ENCODE data around the gene MAPT. TPM values are rescaled to one million over a fixed set of nuclear protein-coding genes. Genes with fewer than 3 reads are reported as not detected.

Gene MAPT
- total RNA-seq, 1 donor from 2014 or later, result 2.9 TPM

DNA sequence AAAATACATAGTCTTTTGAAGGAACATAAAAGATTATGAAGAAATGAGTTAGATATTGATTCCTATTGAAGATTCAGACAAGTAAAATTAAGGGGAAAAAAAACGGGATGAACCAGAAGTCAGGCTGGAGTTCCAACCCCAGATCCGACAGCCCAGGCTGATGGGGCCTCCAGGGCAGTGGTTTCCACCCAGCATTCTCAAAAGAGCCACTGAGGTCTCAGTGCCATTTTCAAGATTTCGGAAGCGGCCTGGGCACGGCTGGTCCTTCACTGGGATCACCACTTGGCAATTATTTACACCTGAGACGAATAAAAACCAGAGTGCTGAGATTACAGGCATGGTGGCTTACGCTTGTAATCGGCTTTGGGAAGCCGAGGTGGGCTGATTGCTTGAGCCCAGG is 114.2 kb downstream of the MAPT start:
- Mint-ChIP-seq H3K4me1 (ENCODE audit: low read depth) (peaks cover 22% of the 10 kb centered on the region), H3K9me3 (ENCODE audit: low read depth) (no peaks in the 10 kb centered on the region), H3K27ac (ENCODE audit: unreplicated experiment) (no peak overlapping the region), H3K27me3 (ENCODE audit: low read depth) (no peaks in the 10 kb centered on the region), H3K36me3 (ENCODE audit: low read depth) (no peaks in the 10 kb centered on the region), H3K4me3 (ENCODE audit: unreplicated experiment) (no peak overlapping the region)
- TF ChIP-seq, protein P1, sequence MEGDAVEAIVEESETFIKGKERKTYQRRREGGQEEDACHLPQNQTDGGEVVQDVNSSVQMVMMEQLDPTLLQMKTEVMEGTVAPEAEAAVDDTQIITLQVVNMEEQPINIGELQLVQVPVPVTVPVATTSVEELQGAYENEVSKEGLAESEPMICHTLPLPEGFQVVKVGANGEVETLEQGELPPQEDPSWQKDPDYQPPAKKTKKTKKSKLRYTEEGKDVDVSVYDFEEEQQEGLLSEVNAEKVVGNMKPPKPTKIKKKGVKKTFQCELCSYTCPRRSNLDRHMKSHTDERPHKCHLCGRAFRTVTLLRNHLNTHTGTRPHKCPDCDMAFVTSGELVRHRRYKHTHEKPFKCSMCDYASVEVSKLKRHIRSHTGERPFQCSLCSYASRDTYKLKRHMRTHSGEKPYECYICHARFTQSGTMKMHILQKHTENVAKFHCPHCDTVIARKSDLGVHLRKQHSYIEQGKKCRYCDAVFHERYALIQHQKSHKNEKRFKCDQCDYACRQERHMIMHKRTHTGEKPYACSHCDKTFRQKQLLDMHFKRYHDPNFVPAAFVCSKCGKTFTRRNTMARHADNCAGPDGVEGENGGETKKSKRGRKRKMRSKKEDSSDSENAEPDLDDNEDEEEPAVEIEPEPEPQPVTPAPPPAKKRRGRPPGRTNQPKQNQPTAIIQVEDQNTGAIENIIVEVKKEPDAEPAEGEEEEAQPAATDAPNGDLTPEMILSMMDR (IDR thresholded peaks at IDR 0.05), result no peak
- DNase-seq (ENCODE audit: low spot score), result no peak

DNA sequence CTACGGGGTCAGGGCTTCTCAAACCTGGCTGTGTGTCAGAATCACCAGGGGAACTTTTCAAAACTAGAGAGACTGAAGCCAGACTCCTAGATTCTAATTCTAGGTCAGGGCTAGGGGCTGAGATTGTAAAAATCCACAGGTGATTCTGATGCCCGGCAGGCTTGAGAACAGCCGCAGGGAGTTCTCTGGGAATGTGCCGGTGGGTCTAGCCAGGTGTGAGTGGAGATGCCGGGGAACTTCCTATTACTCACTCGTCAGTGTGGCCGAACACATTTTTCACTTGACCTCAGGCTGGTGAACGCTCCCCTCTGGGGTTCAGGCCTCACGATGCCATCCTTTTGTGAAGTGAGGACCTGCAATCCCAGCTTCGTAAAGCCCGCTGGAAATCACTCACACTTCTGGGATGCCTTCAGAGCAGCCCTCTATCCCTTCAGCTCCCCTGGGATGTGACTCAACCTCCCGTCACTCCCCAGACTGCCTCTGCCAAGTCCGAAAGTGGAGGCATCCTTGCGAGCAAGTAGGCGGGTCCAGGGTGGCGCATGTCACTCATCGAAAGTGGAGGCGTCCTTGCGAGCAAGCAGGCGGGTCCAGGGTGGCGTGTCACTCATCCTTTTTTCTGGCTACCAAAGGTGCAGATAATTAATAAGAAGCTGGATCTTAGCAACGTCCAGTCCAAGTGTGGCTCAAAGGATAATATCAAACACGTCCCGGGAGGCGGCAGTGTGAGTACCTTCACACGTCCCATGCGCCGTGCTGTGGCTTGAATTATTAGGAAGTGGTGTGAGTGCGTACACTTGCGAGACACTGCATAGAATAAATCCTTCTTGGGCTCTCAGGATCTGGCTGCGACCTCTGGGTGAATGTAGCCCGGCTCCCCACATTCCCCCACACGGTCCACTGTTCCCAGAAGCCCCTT is 115.6 kb downstream of the MAPT start:
- TF ChIP-seq, protein P1 (IDR thresholded peaks at IDR 0.05), result no peak
- Mint-ChIP-seq H3K36me3 (ENCODE audit: low read depth) (no peaks in the 10 kb centered on the region), H3K27me3 (ENCODE audit: low read depth) (no peaks in the 10 kb centered on the region), H3K4me1 (ENCODE audit: low read depth) (peaks cover 20% of the 10 kb centered on the region), H3K4me3 (ENCODE audit: unreplicated experiment) (no peak overlapping the region), H3K9me3 (ENCODE audit: low read depth) (no peaks in the 10 kb centered on the region), H3K27ac (ENCODE audit: unreplicated experiment) (no peak overlapping the region)
- DNase-seq (ENCODE audit: low spot score), result no peak

DNA sequence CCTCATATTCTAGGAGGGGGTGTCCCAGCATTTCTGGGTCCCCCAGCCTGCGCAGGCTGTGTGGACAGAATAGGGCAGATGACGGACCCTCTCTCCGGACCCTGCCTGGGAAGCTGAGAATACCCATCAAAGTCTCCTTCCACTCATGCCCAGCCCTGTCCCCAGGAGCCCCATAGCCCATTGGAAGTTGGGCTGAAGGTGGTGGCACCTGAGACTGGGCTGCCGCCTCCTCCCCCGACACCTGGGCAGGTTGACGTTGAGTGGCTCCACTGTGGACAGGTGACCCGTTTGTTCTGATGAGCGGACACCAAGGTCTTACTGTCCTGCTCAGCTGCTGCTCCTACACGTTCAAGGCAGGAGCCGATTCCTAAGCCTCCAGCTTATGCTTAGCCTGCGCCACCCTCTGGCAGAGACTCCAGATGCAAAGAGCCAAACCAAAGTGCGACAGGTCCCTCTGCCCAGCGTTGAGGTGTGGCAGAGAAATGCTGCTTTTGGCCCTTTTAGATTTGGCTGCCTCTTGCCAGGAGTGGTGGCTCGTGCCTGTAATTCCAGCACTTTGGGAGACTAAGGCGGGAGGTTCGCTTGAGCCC is 116.3 kb downstream of the MAPT start:
- H3K36me3 Mint-ChIP-seq (ENCODE audit: low read depth), result no peaks in the 10 kb centered on the region
- H3K9me3 Mint-ChIP-seq (ENCODE audit: low read depth), result no peaks in the 10 kb centered on the region
- no peak overlapping the region for H3K27ac Mint-ChIP-seq (ENCODE audit: unreplicated experiment)
- TF ChIP-seq, protein P1 (IDR thresholded peaks at IDR 0.05), result peak; percentile 9
- peaks cover 20% of the 10 kb centered on the region for H3K4me1 Mint-ChIP-seq (ENCODE audit: low read depth)
- H3K4me3 Mint-ChIP-seq (ENCODE audit: unreplicated experiment), result no peak overlapping the region
- no peaks in the 10 kb centered on the region for H3K27me3 Mint-ChIP-seq (ENCODE audit: low read depth)
- DNase-seq (ENCODE audit: low spot score), result no peak

DNA sequence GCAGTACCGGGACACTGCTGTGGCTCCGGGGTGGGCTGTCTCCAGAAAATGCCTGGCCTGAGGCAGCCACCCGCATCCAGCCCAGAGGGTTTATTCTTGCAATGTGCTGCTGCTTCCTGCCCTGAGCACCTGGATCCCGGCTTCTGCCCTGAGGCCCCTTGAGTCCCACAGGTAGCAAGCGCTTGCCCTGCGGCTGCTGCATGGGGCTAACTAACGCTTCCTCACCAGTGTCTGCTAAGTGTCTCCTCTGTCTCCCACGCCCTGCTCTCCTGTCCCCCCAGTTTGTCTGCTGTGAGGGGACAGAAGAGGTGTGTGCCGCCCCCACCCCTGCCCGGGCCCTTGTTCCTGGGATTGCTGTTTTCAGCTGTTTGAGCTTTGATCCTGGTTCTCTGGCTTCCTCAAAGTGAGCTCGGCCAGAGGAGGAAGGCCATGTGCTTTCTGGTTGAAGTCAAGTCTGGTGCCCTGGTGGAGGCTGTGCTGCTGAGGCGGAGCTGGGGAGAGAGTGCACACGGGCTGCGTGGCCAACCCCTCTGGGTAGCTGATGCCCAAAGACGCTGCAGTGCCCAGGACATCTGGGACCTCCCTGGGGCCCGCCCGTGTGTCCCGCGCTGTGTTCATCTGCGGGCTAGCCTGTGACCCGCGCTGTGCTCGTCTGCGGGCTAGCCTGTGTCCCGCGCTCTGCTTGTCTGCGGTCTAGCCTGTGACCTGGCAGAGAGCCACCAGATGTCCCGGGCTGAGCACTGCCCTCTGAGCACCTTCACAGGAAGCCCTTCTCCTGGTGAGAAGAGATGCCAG is 117.6 kb downstream of the MAPT start:
- Mint-ChIP-seq H3K36me3 (ENCODE audit: low read depth) (no peaks in the 10 kb centered on the region), H3K9me3 (ENCODE audit: low read depth) (no peaks in the 10 kb centered on the region), H3K4me1 (ENCODE audit: low read depth) (peaks cover 20% of the 10 kb centered on the region), H3K27ac (ENCODE audit: unreplicated experiment) (no peak overlapping the region), H3K27me3 (ENCODE audit: low read depth) (no peaks in the 10 kb centered on the region), H3K4me3 (ENCODE audit: unreplicated experiment) (no peak overlapping the region)
- DNase-seq (ENCODE audit: low spot score), result no peak
- TF ChIP-seq, protein P1 (IDR thresholded peaks at IDR 0.05), result no peak

DNA sequence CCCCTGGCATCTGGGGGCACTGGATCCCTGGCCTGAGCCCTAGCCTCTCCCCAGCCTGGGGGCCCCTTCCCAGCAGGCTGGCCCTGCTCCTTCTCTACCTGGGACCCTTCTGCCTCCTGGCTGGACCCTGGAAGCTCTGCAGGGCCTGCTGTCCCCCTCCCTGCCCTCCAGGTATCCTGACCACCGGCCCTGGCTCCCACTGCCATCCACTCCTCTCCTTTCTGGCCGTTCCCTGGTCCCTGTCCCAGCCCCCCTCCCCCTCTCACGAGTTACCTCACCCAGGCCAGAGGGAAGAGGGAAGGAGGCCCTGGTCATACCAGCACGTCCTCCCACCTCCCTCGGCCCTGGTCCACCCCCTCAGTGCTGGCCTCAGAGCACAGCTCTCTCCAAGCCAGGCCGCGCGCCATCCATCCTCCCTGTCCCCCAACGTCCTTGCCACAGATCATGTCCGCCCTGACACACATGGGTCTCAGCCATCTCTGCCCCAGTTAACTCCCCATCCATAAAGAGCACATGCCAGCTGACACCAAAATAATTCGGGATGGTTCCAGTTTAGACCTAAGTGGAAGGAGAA is 118.2 kb downstream of the MAPT start:
- Mint-ChIP-seq H3K27ac (ENCODE audit: unreplicated experiment) (no peak overlapping the region), H3K9me3 (ENCODE audit: low read depth) (no peaks in the 10 kb centered on the region), H3K4me3 (ENCODE audit: unreplicated experiment) (no peak overlapping the region), H3K4me1 (ENCODE audit: low read depth) (peaks cover 18% of the 10 kb centered on the region), H3K27me3 (ENCODE audit: low read depth) (no peaks in the 10 kb centered on the region), H3K36me3 (ENCODE audit: low read depth) (no peaks in the 10 kb centered on the region)
- no peak for DNase-seq (ENCODE audit: low spot score)
- TF ChIP-seq, protein P1 (IDR thresholded peaks at IDR 0.05), result no peak

All from chondrocyte (in vitro differentiated cells).